A549 (cell line): ENCODE measurements around the gene GMPPB.

ENCODE experiments used
- CEBPB ChIP-seq, 2 experiments: fragments of >200 bp in 1 of 2; sonication (Bioruptor Twin) in 1 of 2; formaldehyde crosslinking in 1 of 2; IDR thresholded peaks; 2 replicates each; pipeline ENCODE4 v1.6.1; 2012 to 2016
- ESRRA ChIP-seq: fragments of 150-350 bp; IDR thresholded peaks from 2 replicates; pipeline ENCODE4 v1.6.1; 2014; ENCODE audit warnings: mild to moderate bottlenecking, low read length, borderline replicate concordance
- GATA3 ChIP-seq: IDR thresholded peaks from 2 replicates; pipeline ENCODE4 v1.6.1; 2012; ENCODE audit warnings: borderline replicate concordance
- KDM1A ChIP-seq: fragments of 200-600 bp; sonication (generic); IDR thresholded peaks from 2 replicates; pipeline ENCODE4 v1.6.1; 2016; ENCODE audit warnings: low read depth, mild to moderate bottlenecking
- PHF8 ChIP-seq: fragments of 200-600 bp; sonication (generic); IDR thresholded peaks from 2 replicates; pipeline ENCODE4 v1.6.1; 2016; ENCODE audit warnings: low read depth, mild to moderate bottlenecking, antibody characterized with exemption, moderate library complexity, borderline replicate concordance
- POLR2A ChIP-seq: IDR thresholded peaks from 2 replicates; pipeline ENCODE4 v1.6.1; 2012; ENCODE audit warnings: mild to moderate bottlenecking, low read length
- RAD21 ChIP-seq, 2 experiments: fragments of >200 bp in 1 of 2; sonication (Bioruptor Twin) in 1 of 2; formaldehyde crosslinking in 1 of 2; IDR thresholded peaks in 1 of 2; conservative IDR thresholded peaks in 1 of 2; 2 replicates in 1 of 2; 3 replicates in 1 of 2; pipeline ENCODE4 v1.6.1; 2012 to 2018; ENCODE audit warnings: inconsistent platforms in 1 of 2
- ZNF302 ChIP-seq: fragments of 250-450 bp; sonication (Bioruptor Pico); IDR thresholded peaks from 2 replicates; pipeline ENCODE4 v1.9.0; 2021; ENCODE audit warnings: inconsistent platforms, mild to moderate bottlenecking, moderate library complexity
- ZSCAN20 ChIP-seq: fragments of 250-450 bp; sonication (Bioruptor Pico); IDR thresholded peaks from 2 replicates; pipeline ENCODE4 v1.8.0; 2022; ENCODE audit warnings: mild to moderate bottlenecking, moderate library complexity
- TF ChIP-seq, protein P1 (sequence below): fragments of >200 bp; sonication (Bioruptor Twin); formaldehyde crosslinking; IDR thresholded peaks from 3 replicates; pipeline ENCODE4 v1.5.1; 2016
- TF ChIP-seq, protein P2 (sequence below): fragments of 200-600 bp; sonication (generic); IDR thresholded peaks from 2 replicates; pipeline ENCODE4 v1.6.1; 2016; ENCODE audit warnings: antibody characterized with exemption, mild to moderate bottlenecking, moderate library complexity
- TF ChIP-seq, protein P3 (sequence below): IDR thresholded peaks from 2 replicates; pipeline ENCODE4 v1.6.1; 2012
- TF ChIP-seq, protein P4 (sequence below): IDR thresholded peaks from 2 replicates; pipeline ENCODE4 v1.6.1; 2012; ENCODE audit warnings: low read depth, borderline replicate concordance
- TF ChIP-seq, protein P5 (sequence below): fragments of 450-650 bp; IDR thresholded peaks from 2 replicates; pipeline ENCODE4 v1.6.1; 2014; ENCODE audit warnings: antibody characterized with exemption

DNA sequence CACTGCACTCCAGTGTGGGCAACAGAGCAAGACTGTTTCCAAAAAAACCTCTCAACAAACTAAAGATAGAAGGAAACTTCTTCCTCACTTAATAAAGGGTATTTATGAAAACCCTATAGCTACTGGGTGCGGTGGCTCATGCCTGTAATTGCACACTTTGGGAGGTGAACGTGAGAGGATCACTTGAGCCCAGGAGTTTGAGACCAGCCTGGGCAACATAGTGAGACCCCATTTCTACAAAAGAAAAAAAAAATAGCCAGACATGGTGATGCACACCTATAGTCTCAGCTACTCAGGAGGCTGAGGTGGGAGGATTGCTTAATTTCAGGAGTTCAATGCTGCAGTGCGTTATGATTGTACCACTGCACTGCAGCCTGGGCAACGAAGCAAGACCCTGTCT is 40.2 kb upstream of the GMPPB start:
- TF ChIP-seq, protein P1, sequence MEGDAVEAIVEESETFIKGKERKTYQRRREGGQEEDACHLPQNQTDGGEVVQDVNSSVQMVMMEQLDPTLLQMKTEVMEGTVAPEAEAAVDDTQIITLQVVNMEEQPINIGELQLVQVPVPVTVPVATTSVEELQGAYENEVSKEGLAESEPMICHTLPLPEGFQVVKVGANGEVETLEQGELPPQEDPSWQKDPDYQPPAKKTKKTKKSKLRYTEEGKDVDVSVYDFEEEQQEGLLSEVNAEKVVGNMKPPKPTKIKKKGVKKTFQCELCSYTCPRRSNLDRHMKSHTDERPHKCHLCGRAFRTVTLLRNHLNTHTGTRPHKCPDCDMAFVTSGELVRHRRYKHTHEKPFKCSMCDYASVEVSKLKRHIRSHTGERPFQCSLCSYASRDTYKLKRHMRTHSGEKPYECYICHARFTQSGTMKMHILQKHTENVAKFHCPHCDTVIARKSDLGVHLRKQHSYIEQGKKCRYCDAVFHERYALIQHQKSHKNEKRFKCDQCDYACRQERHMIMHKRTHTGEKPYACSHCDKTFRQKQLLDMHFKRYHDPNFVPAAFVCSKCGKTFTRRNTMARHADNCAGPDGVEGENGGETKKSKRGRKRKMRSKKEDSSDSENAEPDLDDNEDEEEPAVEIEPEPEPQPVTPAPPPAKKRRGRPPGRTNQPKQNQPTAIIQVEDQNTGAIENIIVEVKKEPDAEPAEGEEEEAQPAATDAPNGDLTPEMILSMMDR, result no peak
- TF ChIP-seq POLR2A (no peak), GATA3 (no peak), PHF8 (no peak), ZSCAN20 (CRISPR knock-in tag) (no peak), CEBPB (IDR thresholded peaks at IDR 0.05) (no peak), ZNF302 (no peak), ESRRA (no peak), KDM1A (no peak), RAD21 (conservative IDR thresholded peaks at IDR 0.05 in 1 of 2, IDR thresholded peaks at IDR 0.05 in 1 of 2) (no peak)
- TF ChIP-seq, protein P2, sequence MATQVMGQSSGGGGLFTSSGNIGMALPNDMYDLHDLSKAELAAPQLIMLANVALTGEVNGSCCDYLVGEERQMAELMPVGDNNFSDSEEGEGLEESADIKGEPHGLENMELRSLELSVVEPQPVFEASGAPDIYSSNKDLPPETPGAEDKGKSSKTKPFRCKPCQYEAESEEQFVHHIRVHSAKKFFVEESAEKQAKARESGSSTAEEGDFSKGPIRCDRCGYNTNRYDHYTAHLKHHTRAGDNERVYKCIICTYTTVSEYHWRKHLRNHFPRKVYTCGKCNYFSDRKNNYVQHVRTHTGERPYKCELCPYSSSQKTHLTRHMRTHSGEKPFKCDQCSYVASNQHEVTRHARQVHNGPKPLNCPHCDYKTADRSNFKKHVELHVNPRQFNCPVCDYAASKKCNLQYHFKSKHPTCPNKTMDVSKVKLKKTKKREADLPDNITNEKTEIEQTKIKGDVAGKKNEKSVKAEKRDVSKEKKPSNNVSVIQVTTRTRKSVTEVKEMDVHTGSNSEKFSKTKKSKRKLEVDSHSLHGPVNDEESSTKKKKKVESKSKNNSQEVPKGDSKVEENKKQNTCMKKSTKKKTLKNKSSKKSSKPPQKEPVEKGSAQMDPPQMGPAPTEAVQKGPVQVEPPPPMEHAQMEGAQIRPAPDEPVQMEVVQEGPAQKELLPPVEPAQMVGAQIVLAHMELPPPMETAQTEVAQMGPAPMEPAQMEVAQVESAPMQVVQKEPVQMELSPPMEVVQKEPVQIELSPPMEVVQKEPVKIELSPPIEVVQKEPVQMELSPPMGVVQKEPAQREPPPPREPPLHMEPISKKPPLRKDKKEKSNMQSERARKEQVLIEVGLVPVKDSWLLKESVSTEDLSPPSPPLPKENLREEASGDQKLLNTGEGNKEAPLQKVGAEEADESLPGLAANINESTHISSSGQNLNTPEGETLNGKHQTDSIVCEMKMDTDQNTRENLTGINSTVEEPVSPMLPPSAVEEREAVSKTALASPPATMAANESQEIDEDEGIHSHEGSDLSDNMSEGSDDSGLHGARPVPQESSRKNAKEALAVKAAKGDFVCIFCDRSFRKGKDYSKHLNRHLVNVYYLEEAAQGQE, result no peak
- TF ChIP-seq, protein P3, sequence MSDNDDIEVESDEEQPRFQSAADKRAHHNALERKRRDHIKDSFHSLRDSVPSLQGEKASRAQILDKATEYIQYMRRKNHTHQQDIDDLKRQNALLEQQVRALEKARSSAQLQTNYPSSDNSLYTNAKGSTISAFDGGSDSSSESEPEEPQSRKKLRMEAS, result no peak
- TF ChIP-seq, protein P4, sequence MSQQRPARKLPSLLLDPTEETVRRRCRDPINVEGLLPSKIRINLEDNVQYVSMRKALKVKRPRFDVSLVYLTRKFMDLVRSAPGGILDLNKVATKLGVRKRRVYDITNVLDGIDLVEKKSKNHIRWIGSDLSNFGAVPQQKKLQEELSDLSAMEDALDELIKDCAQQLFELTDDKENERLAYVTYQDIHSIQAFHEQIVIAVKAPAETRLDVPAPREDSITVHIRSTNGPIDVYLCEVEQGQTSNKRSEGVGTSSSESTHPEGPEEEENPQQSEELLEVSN, result no peak
- TF ChIP-seq, protein P5, sequence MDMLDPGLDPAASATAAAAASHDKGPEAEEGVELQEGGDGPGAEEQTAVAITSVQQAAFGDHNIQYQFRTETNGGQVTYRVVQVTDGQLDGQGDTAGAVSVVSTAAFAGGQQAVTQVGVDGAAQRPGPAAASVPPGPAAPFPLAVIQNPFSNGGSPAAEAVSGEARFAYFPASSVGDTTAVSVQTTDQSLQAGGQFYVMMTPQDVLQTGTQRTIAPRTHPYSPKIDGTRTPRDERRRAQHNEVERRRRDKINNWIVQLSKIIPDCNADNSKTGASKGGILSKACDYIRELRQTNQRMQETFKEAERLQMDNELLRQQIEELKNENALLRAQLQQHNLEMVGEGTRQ, result no peak
